ENCODE measurements around the gene MBL2.

MBL2 gene

DNA sequence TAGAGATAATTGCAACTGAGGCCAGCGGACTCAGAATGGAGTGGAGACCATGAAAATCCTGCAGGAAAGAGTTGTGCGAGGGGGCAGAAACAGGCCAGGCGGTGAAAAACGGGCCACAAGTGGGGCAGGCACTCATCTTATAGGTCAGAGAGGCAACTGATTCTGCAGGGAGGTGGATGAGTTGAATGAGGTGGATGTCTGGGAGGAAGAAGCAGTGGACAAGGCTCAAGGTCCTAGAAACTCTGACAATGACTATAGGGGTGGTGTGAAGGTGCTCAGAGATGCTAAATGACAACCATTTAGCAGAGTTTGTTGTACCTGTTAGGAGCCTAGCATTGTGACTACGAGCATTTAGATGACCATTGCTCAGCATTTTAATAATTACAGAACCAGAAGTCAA, 33.6 kb downstream of the MBL2 start:
- H3K36me3 ChIP-seq (ENCODE audit: control insufficient read depth, low read length), result no peaks in the 10 kb centered on the region

DNA sequence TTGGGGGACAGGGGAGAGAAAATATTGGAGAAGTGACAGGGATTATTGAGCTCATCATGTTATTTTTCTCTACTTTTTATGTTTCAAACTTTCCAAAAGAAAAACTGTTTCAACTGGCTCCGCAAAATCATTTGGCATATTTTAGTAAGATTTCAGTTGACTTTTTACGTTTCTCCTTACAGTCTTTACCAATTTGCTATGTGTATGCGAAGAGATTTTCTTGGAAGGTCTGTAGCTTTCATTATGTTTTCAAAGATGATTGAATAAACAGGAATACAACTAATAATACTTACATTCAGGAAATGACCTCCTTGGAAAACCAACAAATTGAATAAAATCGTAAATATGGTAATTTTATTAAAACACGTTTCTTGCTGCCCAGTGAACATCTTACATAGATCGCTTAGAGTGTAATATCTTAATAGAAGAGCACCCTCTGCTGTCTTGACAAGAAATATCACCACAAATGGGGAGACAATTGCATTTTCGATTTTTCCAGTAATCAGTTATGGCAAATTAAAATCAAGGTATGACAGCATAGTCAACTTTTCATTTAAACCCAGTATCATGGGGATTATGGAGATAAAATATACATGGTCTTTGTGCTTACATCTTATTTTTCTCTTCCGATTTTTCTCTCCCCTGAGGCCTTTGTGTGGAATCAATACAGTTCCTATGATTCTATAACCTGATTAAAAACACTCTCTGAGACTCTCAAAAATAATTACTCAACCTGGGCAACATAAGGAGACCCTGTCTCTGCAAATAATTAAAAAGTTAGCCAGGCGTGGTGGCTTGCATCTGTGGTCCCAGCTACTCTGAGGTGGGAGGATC, 43.1 kb downstream of the MBL2 start:
- H3K9me3 ChIP-seq (ENCODE audit: control insufficient read depth, insufficient read depth, low read length), result no peaks in the 10 kb centered on the region
- no peak overlapping the region for H3K4me2 ChIP-seq (ENCODE audit: low read length)
- no peaks in the 10 kb centered on the region for H4K20me1 ChIP-seq (ENCODE audit: control insufficient read depth, insufficient read depth, low read depth, low read length)
- no peak for TF ChIP-seq EZH2phosphoT487 (IDR thresholded peaks at IDR 0.05; ENCODE audit: borderline replicate concordance, low read length)
- TF ChIP-seq, protein P1, sequence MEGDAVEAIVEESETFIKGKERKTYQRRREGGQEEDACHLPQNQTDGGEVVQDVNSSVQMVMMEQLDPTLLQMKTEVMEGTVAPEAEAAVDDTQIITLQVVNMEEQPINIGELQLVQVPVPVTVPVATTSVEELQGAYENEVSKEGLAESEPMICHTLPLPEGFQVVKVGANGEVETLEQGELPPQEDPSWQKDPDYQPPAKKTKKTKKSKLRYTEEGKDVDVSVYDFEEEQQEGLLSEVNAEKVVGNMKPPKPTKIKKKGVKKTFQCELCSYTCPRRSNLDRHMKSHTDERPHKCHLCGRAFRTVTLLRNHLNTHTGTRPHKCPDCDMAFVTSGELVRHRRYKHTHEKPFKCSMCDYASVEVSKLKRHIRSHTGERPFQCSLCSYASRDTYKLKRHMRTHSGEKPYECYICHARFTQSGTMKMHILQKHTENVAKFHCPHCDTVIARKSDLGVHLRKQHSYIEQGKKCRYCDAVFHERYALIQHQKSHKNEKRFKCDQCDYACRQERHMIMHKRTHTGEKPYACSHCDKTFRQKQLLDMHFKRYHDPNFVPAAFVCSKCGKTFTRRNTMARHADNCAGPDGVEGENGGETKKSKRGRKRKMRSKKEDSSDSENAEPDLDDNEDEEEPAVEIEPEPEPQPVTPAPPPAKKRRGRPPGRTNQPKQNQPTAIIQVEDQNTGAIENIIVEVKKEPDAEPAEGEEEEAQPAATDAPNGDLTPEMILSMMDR (IDR thresholded peaks at IDR 0.05; ENCODE audit: low read depth, low read length, poor library complexity, severe bottlenecking), result peak; percentile 67
- no peak overlapping the region for H3K27ac ChIP-seq (ENCODE audit: low read depth, low read length)
- no peaks in the 10 kb centered on the region for H3K36me3 ChIP-seq (ENCODE audit: control insufficient read depth, low read length)
- H3K4me1 ChIP-seq (ENCODE audit: control insufficient read depth, low read length), result no peaks in the 10 kb centered on the region
- H3K4me3 ChIP-seq (ENCODE audit: low read length), result no peak overlapping the region
- H3K27me3 ChIP-seq (ENCODE audit: control insufficient read depth, low read length), result no peaks in the 10 kb centered on the region
- no peaks in the 10 kb centered on the region for H3K9me2 ChIP-seq (replicated peaks; ENCODE audit: control insufficient read depth, low read length)
- no peaks in the 10 kb centered on the region for H3F3A ChIP-seq (ENCODE audit: control insufficient read depth, insufficient read depth)
- H3K79me2 ChIP-seq (ENCODE audit: control insufficient read depth, low read length), result no peaks in the 10 kb centered on the region

More for the DNA sequence above, 33.6 kb downstream of the MBL2 start:
- Histone ChIP-seq H3K9me2 (replicated peaks; ENCODE audit: control insufficient read depth, low read length) (no peaks in the 10 kb centered on the region), H3K27me3 (ENCODE audit: control insufficient read depth, low read length) (no peaks in the 10 kb centered on the region), H3K4me1 (ENCODE audit: control insufficient read depth, low read length) (no peaks in the 10 kb centered on the region), H3K4me3 (ENCODE audit: low read length) (no peak overlapping the region), H3K9me3 (ENCODE audit: control insufficient read depth, insufficient read depth, low read length) (no peaks in the 10 kb centered on the region), H3K4me2 (ENCODE audit: low read length) (no peak overlapping the region), H3K79me2 (ENCODE audit: control insufficient read depth, low read length) (no peaks in the 10 kb centered on the region), H4K20me1 (ENCODE audit: control insufficient read depth, insufficient read depth, low read depth, low read length) (no peaks in the 10 kb centered on the region), H3K27ac (ENCODE audit: low read depth, low read length) (no peak overlapping the region), H3F3A (ENCODE audit: control insufficient read depth, insufficient read depth) (no peaks in the 10 kb centered on the region)
- TF ChIP-seq, protein P1 (IDR thresholded peaks at IDR 0.05; ENCODE audit: low read depth, low read length, poor library complexity, severe bottlenecking), result no peak
- no peak for TF ChIP-seq EZH2phosphoT487 (IDR thresholded peaks at IDR 0.05; ENCODE audit: borderline replicate concordance, low read length)

DNA sequence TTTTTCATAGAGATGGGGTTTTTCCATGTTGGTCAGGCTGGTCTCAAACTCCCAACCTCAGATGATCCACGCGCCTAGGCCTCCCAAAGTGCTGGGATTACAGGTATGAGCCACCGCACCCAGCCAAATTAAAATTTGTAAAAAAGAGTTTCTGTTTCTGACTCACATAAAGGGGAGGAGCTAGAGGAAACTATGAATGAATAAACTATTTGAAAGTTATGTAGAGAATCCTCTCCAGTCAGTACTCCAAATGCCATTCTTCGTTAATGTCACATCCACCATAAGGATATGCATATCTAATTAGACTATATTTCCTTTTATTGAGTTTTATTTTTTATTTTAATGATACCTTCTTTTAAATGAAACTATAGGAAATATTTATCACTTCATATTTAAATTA, 52.6 kb downstream of the MBL2 start:
- no peak overlapping the region for H3K4me2 ChIP-seq (ENCODE audit: low read length)
- no peaks in the 10 kb centered on the region for H3F3A ChIP-seq (ENCODE audit: control insufficient read depth, insufficient read depth)
- no peaks in the 10 kb centered on the region for H3K27me3 ChIP-seq (ENCODE audit: control insufficient read depth, low read length)
- no peak overlapping the region for H3K27ac ChIP-seq (ENCODE audit: low read depth, low read length)
- H3K9me2 ChIP-seq (replicated peaks; ENCODE audit: control insufficient read depth, low read length), result no peaks in the 10 kb centered on the region
- no peaks in the 10 kb centered on the region for H3K4me1 ChIP-seq (ENCODE audit: control insufficient read depth, low read length)
- no peaks in the 10 kb centered on the region for H4K20me1 ChIP-seq (ENCODE audit: control insufficient read depth, insufficient read depth, low read depth, low read length)
- TF ChIP-seq, protein P1 (IDR thresholded peaks at IDR 0.05; ENCODE audit: low read depth, low read length, poor library complexity, severe bottlenecking), result no peak
- no peak for TF ChIP-seq EZH2phosphoT487 (IDR thresholded peaks at IDR 0.05; ENCODE audit: borderline replicate concordance, low read length)
- no peaks in the 10 kb centered on the region for H3K9me3 ChIP-seq (ENCODE audit: control insufficient read depth, insufficient read depth, low read length)
- H3K36me3 ChIP-seq (ENCODE audit: control insufficient read depth, low read length), result no peaks in the 10 kb centered on the region
- no peaks in the 10 kb centered on the region for H3K79me2 ChIP-seq (ENCODE audit: control insufficient read depth, low read length)
- no peak overlapping the region for H3K4me3 ChIP-seq (ENCODE audit: low read length)

All from DOHH2 (cell line).